8988T (cell line): ENCODE measurements around the gene LRG1.
"Not testable (repeated sequence)": the region's sequence is repeated elsewhere in the genome, so short reads cannot be mapped to it uniquely, and the experiment has no call there.

Experiments used
- DNase-seq: peaks from one replicate; pipeline ENCODE4 v3.0.0; 2011

The LRG1 gene

GRCh38 chr19:4550018-4550417 is 10.2 kb upstream of the LRG1 start:
- no peak for DNase-seq

GRCh38 chr19:4548238-4548584 is 8.4 kb upstream of the LRG1 start:
- no peak for DNase-seq

GRCh38 chr19:4547303-4548237 is 7.7 kb upstream of the LRG1 start:
- DNase-seq = no peak

GRCh38 chr19:4543842-4544647 is 4.2 kb upstream of the LRG1 start:
- no peak for DNase-seq

- DNase-seq = no peak
Observed at GRCh38 chr19:4542896-4543841, 3.3 kb upstream of the LRG1 start.

GRCh38 chr19:4541806-4542145 is 1.9 kb upstream of the LRG1 start:
- DNase-seq = not testable (repeated sequence)

- no peak for DNase-seq
Observed at GRCh38 chr19:4541114-4541805, 1.4 kb upstream of the LRG1 start.

GRCh38 chr19:4539169-4539692 is 605 bp downstream of the LRG1 start:
- no peak for DNase-seq

GRCh38 chr19:4538601-4538954 is 1.3 kb downstream of the LRG1 start:
- DNase-seq = no peak

- no peak for DNase-seq
Observed at GRCh38 chr19:4537953-4538600, 1.8 kb downstream of the LRG1 start.

GRCh38 chr19:4536798-4537197 is 3.0 kb downstream of the LRG1 start:
- no peak for DNase-seq

- DNase-seq = no peak
Observed at GRCh38 chr19:4534836-4535658, 4.8 kb downstream of the LRG1 start, which contains the start of gene PLIN5. PLIN5 (minus strand) TSS chr19:4535224; CDS start chr19:4534074, 1,150 bp downstream.

- no peak for DNase-seq
Observed at GRCh38 chr19:4533835-4534424, 5.9 kb downstream of the LRG1 start.

GRCh38 chr19:4533334-4533733 is 6.5 kb downstream of the LRG1 start:
- no peak for DNase-seq

GRCh38 chr19:4531562-4532165 is 8.2 kb downstream of the LRG1 start:
- DNase-seq = no peak

GRCh38 chr19:4529924-4530522 is 9.8 kb downstream of the LRG1 start:
- no peak for DNase-seq

- no peak for DNase-seq
Observed at GRCh38 chr19:4528843-4529242, 11.0 kb downstream of the LRG1 start.

GRCh38 chr19:4527377-4527776 is 12.5 kb downstream of the LRG1 start:
- DNase-seq = not testable (repeated sequence)

- DNase-seq = no peak
Observed at GRCh38 chr19:4525563-4526002, 14.3 kb downstream of the LRG1 start.
